ENCODE measurements around the gene GLI2. TPM values are rescaled to one million over a fixed set of nuclear protein-coding genes. Genes with fewer than 3 reads are reported as not detected.
A peak's percentile ranks its signal among the peaks of the same experiment; 100 is the strongest.

GLI2 gene
- total and polyA plus RNA-seq, 2 of the 4 experiments (the other 2 are of a cell fraction), result 3.8 to 26.0 TPM

DNA sequence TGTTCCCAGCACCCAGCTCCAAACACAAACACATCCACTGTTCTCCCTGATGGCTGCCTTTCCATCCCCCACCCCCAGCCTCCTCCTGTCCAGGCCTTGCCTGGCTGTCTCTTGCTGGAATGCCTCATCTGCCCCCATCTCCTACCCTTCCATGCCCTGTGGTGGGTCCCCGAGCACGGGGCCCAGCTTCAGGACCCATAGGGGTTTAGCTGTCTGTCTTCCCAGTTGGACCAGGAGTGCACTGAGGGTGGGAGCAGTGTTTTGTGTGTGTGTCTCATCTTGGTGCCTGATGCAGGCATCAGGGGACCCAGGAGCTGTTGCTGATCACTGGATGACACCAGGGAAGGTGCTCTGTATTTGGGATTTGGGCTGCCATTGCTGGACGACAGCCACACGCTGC is 34.5 kb downstream of the GLI2 start:
- Histone ChIP-seq H3K9me3 (ENCODE audit: control insufficient read depth, insufficient read depth, low read length) (no peaks in the 10 kb centered on the region), H3K23ac (ENCODE audit: low read depth, low read length) (peak overlapping the region; percentile 42), H3K36me3 (ENCODE audit: control insufficient read depth, insufficient read depth, low read length) (no peaks in the 10 kb centered on the region), H2AK9ac (replicated peaks; ENCODE audit: low read depth, low read length, poor library complexity) (peak overlapping the region; percentile 74), H3K27me3 (ENCODE audit: control insufficient read depth, insufficient read depth, low read length) (no peaks in the 10 kb centered on the region), H3K9ac (ENCODE audit: low read depth, low read length) (peak overlapping the region; percentile 26; the same call in 1 of the 2 replicates), H3K27ac (ENCODE audit: insufficient read depth, low read length) (peak overlapping the region; percentile 82), H3K9me1 (ENCODE audit: insufficient read depth, low read length) (peaks cover 61% of the 10 kb centered on the region), H2BK120ac (ENCODE audit: low read depth, low read length) (peak overlapping the region; percentile 58), H2AK5ac (ENCODE audit: low read depth, low read length) (peak overlapping the region; percentile 95), H2BK15ac (ENCODE audit: low read depth, low read length) (peak overlapping the region; percentile 64; the same call in 2 of the 3 replicates), H2BK20ac (ENCODE audit: low read depth, low read length) (peak overlapping the region; percentile 68), H4K91ac (ENCODE audit: insufficient read depth, low read depth, low read length) (peak overlapping the region; percentile 89), H2AFZ (replicated peaks; ENCODE audit: low read length, poor library complexity) (peak overlapping the region; percentile 10), H3K18ac (ENCODE audit: low read depth, low read length) (peak overlapping the region; percentile 51), H3K4me1 (ENCODE audit: control insufficient read depth, insufficient read depth, low read length) (peaks cover 60% of the 10 kb centered on the region), H3K4me2 (ENCODE audit: low read depth, low read length) (no peak overlapping the region), H3K56ac (ENCODE audit: extremely low read depth, insufficient read depth, low read length) (no peak overlapping the region), H4K5ac (ENCODE audit: low read depth, low read length) (peak overlapping the region; percentile 69), H3K4me3 (ENCODE audit: insufficient read depth, low read depth, low read length) (no peak overlapping the region), H3K79me1 (ENCODE audit: low read depth in 1 of 2, low read length in 2 of 2) (peaks cover 26 to 89% of the 10 kb centered on the region in 2 experiments), H4K8ac (ENCODE audit: low read depth in 2 of 2, low read length in 2 of 2) (peak overlapping the region; percentile 38 to 71), H2BK5ac (ENCODE audit: low read depth, low read length, poor library complexity, severe bottlenecking) (peak overlapping the region; percentile 92), H3K4ac (ENCODE audit: low read depth, low read length) (peak overlapping the region; percentile 71), H4K20me1 (ENCODE audit: insufficient read depth, low read length) (peaks cover 58% of the 10 kb centered on the region), H3K14ac (replicated peaks; ENCODE audit: low read depth, low read length) (peak overlapping the region; percentile 91)
- ATAC-seq (ENCODE audit: low read depth), result no peak
- 100% methylated on average over 2 of the region's 4 CpGs; no CpG with 5 or more reads in 1 of the 2 experiments for WGBS, 2 experiments (ENCODE audit: extremely low coverage in 2 of 2, insufficient read length in 1 of 2)
- no TSS peak for BruUV-seq (replicated peaks)
- intact Hi-C loops (cut with micrococcal nuclease) (loop anchor here (10.0 kb wide), 1 partner anchor 75 kb away; no protein-coding TSS in a partner anchor), in situ Hi-C loops (cut with MboI; ENCODE audit: low sequenced_read_pairs) (no loop called here), dilution Hi-C loops (cut with HindIII; ENCODE audit: low sequenced_read_pairs, unreplicated experiment) (no loop called here)
- DNase-seq, result no peak
- no peak for TF ChIP-seq BHLHE40 (IDR thresholded peaks at IDR 0.05; ENCODE audit: low read depth, low read length)
- TF ChIP-seq MXI1 (IDR thresholded peaks at IDR 0.05; ENCODE audit: borderline replicate concordance, low read depth, low read length), result no peak
- TF ChIP-seq, protein P1, sequence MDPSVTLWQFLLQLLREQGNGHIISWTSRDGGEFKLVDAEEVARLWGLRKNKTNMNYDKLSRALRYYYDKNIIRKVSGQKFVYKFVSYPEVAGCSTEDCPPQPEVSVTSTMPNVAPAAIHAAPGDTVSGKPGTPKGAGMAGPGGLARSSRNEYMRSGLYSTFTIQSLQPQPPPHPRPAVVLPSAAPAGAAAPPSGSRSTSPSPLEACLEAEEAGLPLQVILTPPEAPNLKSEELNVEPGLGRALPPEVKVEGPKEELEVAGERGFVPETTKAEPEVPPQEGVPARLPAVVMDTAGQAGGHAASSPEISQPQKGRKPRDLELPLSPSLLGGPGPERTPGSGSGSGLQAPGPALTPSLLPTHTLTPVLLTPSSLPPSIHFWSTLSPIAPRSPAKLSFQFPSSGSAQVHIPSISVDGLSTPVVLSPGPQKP (IDR thresholded peaks at IDR 0.05; ENCODE audit: borderline replicate concordance, low read depth, low read length), result no peak
- TF ChIP-seq MAZ (IDR thresholded peaks at IDR 0.05; ENCODE audit: borderline replicate concordance, low read depth, low read length), result no peak
- TF ChIP-seq RCOR1 (IDR thresholded peaks at IDR 0.05; ENCODE audit: insufficient replicate concordance, low read length), result no peak
- TF ChIP-seq MAFK (IDR thresholded peaks at IDR 0.05; ENCODE audit: low read depth, low read length), result no peak
- peak; percentile 27; the same call in 1 of the 2 replicates for TF ChIP-seq POLR2A (IDR thresholded peaks at IDR 0.05; ENCODE audit: low read depth, low read length)
- CTCF ChIA-PET, result no interaction called here
- POLR2A ChIA-PET (ENCODE audit: unreplicated experiment), result no interaction called here

Data from IMR-90 (cell line).